ENCODE measurements around the gene UNC13D. TPM values are rescaled to one million over a fixed set of nuclear protein-coding genes. Genes with fewer than 3 reads are reported as not detected.
A peak's percentile ranks its signal among the peaks of the same experiment; 100 is the strongest.

UNC13D gene
- total and polyA plus RNA-seq, 8 donors = 6.4 to 45.5 (median 18.2) TPM

GRCh38 chr17:75824050-75824552 lies 20.1 kb downstream of the UNC13D start:
- TF ChIP-seq POLR2AphosphoS5 (IDR thresholded peaks at IDR 0.05) (no peak), POLR2A (IDR thresholded peaks at IDR 0.05) (no peak), EP300 (IDR thresholded peaks at IDR 0.05) (no peak)
- TF ChIP-seq, protein P1, sequence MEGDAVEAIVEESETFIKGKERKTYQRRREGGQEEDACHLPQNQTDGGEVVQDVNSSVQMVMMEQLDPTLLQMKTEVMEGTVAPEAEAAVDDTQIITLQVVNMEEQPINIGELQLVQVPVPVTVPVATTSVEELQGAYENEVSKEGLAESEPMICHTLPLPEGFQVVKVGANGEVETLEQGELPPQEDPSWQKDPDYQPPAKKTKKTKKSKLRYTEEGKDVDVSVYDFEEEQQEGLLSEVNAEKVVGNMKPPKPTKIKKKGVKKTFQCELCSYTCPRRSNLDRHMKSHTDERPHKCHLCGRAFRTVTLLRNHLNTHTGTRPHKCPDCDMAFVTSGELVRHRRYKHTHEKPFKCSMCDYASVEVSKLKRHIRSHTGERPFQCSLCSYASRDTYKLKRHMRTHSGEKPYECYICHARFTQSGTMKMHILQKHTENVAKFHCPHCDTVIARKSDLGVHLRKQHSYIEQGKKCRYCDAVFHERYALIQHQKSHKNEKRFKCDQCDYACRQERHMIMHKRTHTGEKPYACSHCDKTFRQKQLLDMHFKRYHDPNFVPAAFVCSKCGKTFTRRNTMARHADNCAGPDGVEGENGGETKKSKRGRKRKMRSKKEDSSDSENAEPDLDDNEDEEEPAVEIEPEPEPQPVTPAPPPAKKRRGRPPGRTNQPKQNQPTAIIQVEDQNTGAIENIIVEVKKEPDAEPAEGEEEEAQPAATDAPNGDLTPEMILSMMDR (IDR thresholded peaks at IDR 0.05) = no peak
- WGBS, 5 donors = 92 to 96% (median 94%) methylated on average over 13 of the region's 13 CpGs
- intact Hi-C loops (cut with DNase I; ENCODE audit: low total_unique reads) = no loop called here
- no peaks in the 10 kb centered on the region for H3K9me3 ChIP-seq
- peak in 1 of 2 donors; percentile 7 for DNase-seq
- H3K4me3 ChIP-seq = no peak overlapping the region
- H3K27ac ChIP-seq = peak overlapping the region in 1 of 5 donors; percentile 30
- no peaks in the 10 kb centered on the region for H3K27me3 ChIP-seq
- peaks cover 40 to 89% (median 79%) of the 10 kb centered on the region in 4 donors for H3K36me3 ChIP-seq
- H3K4me1 ChIP-seq = peaks cover 23 to 46% (median 41%) of the 10 kb centered on the region in 4 donors

DNA sequence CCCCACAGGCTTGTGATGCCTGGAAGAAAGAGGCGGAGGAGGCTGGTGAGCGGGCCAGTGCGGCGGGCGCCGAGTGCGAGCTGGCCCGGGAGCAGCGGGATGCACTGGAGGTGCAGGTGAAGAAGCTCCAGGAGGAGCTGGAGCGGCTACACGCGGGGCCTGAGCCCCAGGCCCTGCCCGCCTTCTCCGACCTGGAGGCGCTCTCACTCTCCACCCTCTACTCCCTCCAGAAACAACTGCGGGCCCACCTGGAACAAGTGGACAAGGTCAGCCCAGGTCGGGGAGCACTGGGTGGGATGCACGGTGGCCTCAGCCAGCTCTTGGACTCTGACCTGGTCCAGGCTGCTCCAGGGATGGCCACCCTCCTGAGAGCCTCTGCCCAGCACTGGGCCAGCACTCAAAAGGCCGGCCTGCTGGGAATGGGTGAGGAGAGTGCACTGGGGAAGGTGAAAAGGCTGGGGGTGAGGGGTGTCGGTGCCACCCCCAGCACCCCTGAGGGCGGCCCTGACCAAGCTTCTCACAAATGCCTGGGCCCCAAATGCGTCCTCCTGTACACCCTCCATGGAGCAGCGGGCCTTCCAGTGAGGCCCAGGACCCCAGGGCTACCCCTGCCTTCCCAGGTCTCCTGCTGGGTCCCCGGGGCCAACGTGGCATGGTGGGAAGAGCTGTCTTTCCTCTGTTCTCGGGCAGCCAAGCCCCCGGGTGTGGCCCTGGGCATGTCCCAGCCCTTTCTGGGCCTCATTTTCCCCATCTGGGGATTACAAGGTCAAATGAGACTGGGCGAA lies 20.8 kb downstream of the UNC13D start:
- H3K9me3 ChIP-seq = no peaks in the 10 kb centered on the region
- peaks cover 23 to 40% (median 39%) of the 10 kb centered on the region in 4 donors for H3K4me1 ChIP-seq
- peaks cover 47 to 89% (median 79%) of the 10 kb centered on the region in 4 donors for H3K36me3 ChIP-seq
- intact Hi-C loops (cut with DNase I; ENCODE audit: low total_unique reads) = no loop called here
- peak overlapping the region in 2 of 5 donors; percentile 65 to 75 for H3K27ac ChIP-seq
- H3K27me3 ChIP-seq = no peaks in the 10 kb centered on the region
- WGBS, 5 donors = 81 to 90% (median 85%) methylated on average over 12 to 28 of the region's 28 CpGs
- no peak overlapping the region for H3K4me3 ChIP-seq
- peak in 1 of 2 donors; percentile 4 for DNase-seq
- TF ChIP-seq, protein P1 (IDR thresholded peaks at IDR 0.05) = no peak
- TF ChIP-seq POLR2AphosphoS5 (IDR thresholded peaks at IDR 0.05) (no peak), EP300 (IDR thresholded peaks at IDR 0.05) (no peak), POLR2A (IDR thresholded peaks at IDR 0.05) (no peak)

DNA sequence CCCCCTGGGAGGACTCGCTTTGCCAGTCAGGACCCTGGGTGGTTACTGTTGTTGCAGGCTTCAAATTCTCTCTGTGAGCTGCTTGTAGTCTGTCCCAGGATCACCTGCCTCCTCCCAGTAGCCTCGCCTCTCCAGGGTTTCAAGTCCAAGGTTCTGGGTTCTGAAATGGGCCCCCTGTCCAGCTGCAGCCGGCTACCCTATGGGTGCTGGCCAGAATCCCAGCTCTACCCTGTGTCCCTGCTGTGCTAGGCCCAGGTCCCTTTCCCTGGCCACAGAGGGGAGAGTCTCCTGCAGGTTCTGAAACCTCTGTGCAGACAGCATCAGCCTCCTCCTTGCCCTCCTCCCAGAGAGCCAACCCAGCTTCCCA lies 21.4 kb downstream of the UNC13D start:
- 24 to 58% (median 38%) methylated on average over 3 of the region's 3 CpGs for WGBS, 5 donors
- Histone ChIP-seq H3K9me3 (no peaks in the 10 kb centered on the region), H3K27me3 (no peaks in the 10 kb centered on the region), H3K4me3 (no peak overlapping the region), H3K27ac (peak overlapping the region; percentile 22 to 75 (median 52)), H3K4me1 (peaks cover 19 to 35% (median 33%) of the 10 kb centered on the region in 4 donors), H3K36me3 (peaks cover 53 to 92% (median 86%) of the 10 kb centered on the region in 4 donors)
- intact Hi-C loops (cut with DNase I; ENCODE audit: low total_unique reads) = no loop called here
- DNase-seq = no peak
- TF ChIP-seq POLR2AphosphoS5 (IDR thresholded peaks at IDR 0.05) (no peak), POLR2A (IDR thresholded peaks at IDR 0.05) (no peak), EP300 (IDR thresholded peaks at IDR 0.05) (no peak)
- TF ChIP-seq, protein P1 (IDR thresholded peaks at IDR 0.05) = no peak

DNA sequence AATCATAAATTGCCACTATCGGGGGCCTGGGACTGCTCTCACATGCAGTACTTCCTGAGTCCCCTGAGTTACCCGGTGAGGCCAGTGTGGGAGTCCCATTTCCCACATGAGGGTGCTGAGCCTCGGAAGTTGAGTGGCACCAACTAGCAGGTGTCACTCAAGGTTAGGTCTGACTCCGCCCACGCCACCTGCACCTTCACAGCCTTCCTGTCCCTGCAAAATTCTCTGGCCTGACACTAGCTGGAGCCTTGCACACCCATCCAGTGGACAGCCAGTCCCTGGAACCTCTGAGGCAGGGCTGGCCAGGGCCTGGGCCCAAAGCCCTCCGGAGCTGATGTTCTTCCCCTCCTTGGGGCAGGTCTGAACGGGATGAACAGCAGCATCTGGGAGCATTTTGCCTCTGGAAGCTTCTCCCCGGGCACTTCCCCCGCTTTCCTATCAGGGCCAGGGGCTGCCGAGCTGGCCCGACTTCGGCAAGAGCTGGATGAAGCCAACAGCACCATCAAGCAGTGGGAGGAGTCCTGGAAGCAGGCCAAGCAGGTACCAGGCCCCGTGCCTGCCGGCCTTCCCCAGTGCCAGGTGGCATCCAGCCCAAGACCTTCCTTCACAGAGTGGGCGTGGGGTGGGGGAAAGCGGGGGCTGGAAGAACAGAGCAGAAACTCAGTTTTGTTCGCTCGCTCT lies 21.9 kb downstream of the UNC13D start:
- 34 to 52% (median 38%) methylated on average over 8 to 18 of the region's 18 CpGs for WGBS, 5 donors
- H3K4me1 ChIP-seq = peaks cover 14 to 30% (median 28%) of the 10 kb centered on the region in 4 donors
- no peaks in the 10 kb centered on the region for H3K9me3 ChIP-seq
- peak overlapping the region; percentile 22 to 75 (median 52) for H3K27ac ChIP-seq
- peaks cover 58 to 97% (median 91%) of the 10 kb centered on the region in 4 donors for H3K36me3 ChIP-seq
- TF ChIP-seq POLR2AphosphoS5 (IDR thresholded peaks at IDR 0.05) = no peak
- no peak for TF ChIP-seq POLR2A (IDR thresholded peaks at IDR 0.05)
- TF ChIP-seq, protein P1 (IDR thresholded peaks at IDR 0.05) = no peak
- TF ChIP-seq EP300 (IDR thresholded peaks at IDR 0.05) = no peak
- no peak overlapping the region for H3K4me3 ChIP-seq
- H3K27me3 ChIP-seq = no peaks in the 10 kb centered on the region
- intact Hi-C loops (cut with DNase I; ENCODE audit: low total_unique reads) = no loop called here
- peak; percentile 76 to 88 for DNase-seq
